PC-3 (cell line): ENCODE data around the gene PDZK1IP1.
"Not testable (repeated sequence)": the region's sequence is repeated elsewhere in the genome, so short reads cannot be mapped to it uniquely, and the experiment has no call there.

Experiments used
- EZH2 ChIP-seq: fragments of 300-600 bp; sonication (generic); IDR thresholded peaks from one replicate; pipeline ENCODE4 v1.6.1; 2017; ENCODE audit warnings: antibody characterized with exemption, mild to moderate bottlenecking, low read length; ENCODE audit not compliant: unreplicated experiment
- TF ChIP-seq, protein P1 (sequence below): fragments of 300-600 bp; sonication (generic); conservative IDR thresholded peaks from 2 replicates; pipeline ENCODE4 v1.5.1; 2017; ENCODE audit warnings: antibody characterized with exemption, low read depth, mild to moderate bottlenecking, low read length

DNA sequence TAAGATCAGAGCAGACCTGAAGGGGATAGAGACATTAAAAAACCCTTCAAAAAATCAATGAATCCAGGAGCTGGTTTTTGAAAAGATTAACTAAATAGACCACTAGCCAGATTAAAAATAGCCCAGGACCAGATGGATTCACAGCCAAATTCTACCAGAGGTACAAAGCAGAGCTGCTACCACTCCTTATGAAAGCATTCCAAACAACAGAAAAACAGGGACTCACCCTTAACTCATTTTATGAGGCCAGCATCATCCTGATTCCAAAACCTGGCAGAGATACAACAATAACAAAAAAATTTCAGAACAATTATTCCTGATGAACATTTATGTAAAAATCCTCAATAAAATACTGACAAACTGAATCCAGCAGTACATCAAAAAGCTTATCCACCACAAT is 33.4 kb downstream of the PDZK1IP1 start:
- not testable (repeated sequence) for TF ChIP-seq EZH2
- TF ChIP-seq, protein P1, sequence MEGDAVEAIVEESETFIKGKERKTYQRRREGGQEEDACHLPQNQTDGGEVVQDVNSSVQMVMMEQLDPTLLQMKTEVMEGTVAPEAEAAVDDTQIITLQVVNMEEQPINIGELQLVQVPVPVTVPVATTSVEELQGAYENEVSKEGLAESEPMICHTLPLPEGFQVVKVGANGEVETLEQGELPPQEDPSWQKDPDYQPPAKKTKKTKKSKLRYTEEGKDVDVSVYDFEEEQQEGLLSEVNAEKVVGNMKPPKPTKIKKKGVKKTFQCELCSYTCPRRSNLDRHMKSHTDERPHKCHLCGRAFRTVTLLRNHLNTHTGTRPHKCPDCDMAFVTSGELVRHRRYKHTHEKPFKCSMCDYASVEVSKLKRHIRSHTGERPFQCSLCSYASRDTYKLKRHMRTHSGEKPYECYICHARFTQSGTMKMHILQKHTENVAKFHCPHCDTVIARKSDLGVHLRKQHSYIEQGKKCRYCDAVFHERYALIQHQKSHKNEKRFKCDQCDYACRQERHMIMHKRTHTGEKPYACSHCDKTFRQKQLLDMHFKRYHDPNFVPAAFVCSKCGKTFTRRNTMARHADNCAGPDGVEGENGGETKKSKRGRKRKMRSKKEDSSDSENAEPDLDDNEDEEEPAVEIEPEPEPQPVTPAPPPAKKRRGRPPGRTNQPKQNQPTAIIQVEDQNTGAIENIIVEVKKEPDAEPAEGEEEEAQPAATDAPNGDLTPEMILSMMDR, result not testable (repeated sequence)
